Panc1 (cell line): ENCODE data around the gene EML6. TPM values are rescaled to one million over a fixed set of nuclear protein-coding genes. Genes with fewer than 3 reads are reported as not detected.

ENCODE experiments used
- ATAC-seq: fragments of 200-7000 bp; cut with Tn5 transposase; 2 replicates; pipeline ENCODE4 v1.9.1; 2020; ENCODE audit warnings: mild to moderate bottlenecking, moderate library complexity
- BruUV-seq: library from RNA; stranded (reverse); fragments of 400-500 nt; replicated peaks from 2 replicates; lab custom pipeline; 2021; lab: Mats Ljungman, UMichigan
- CTCF ChIA-PET: fragments of 300-600 bp; sonication (Branson Sonifier 250); formaldehyde crosslinking; loops from one replicate; lab custom pipeline; 2022; ENCODE audit warnings: antibody characterized with exemption; lab: Charles Lee
- POLR2A ChIA-PET: fragments of 300-600 bp; sonication (Branson Sonifier 250); formaldehyde crosslinking; loops from one replicate; lab custom pipeline; 2022; ENCODE audit warnings: antibody characterized with exemption; lab: Charles Lee
- DNase-seq: peaks from one replicate; pipeline ENCODE4 v3.0.0-alpha.2; 2010; ENCODE audit warnings: low read depth, low spot score
- H3K27ac ChIP-seq: 2 replicates; pipeline ENCODE4 v1.5.1; 2011; ENCODE audit warnings: mild to moderate bottlenecking, low read length, inconsistent platforms
- H3K27me3 ChIP-seq: fragments of 200-500 bp; sonication (Bioruptor generic); 2 replicates; pipeline ENCODE4 v1.6.0; 2014; ENCODE audit warnings: low read length, inconsistent platforms; ENCODE audit not compliant: control insufficient read depth, insufficient read depth
- H3K36me3 ChIP-seq: fragments of 200-500 bp; sonication (Bioruptor generic); 2 replicates; pipeline ENCODE4 v1.5.1; 2014; ENCODE audit warnings: inconsistent platforms, mild to moderate bottlenecking, low read length, moderate library complexity; ENCODE audit not compliant: control insufficient read depth, insufficient read depth
- H3K4me1 ChIP-seq: 2 replicates; pipeline ENCODE4 v1.5.1; 2011; ENCODE audit warnings: inconsistent platforms, mild to moderate bottlenecking, low read length, moderate library complexity; ENCODE audit not compliant: control insufficient read depth, insufficient read depth
- H3K4me3 ChIP-seq, 2 experiments: 2 replicates each; pipeline ENCODE4 v1.5.1; 2011 to 2012; ENCODE audit warnings: low read depth in 2 of 2, low read length in 2 of 2, mild to moderate bottlenecking in 2 of 2, inconsistent platforms in 1 of 2, moderate library complexity in 1 of 2
- H3K9me3 ChIP-seq: fragments of 200-500 bp; sonication (Bioruptor generic); 2 replicates; pipeline ENCODE4 v1.5.1; 2014; ENCODE audit warnings: low read depth, mild to moderate bottlenecking, inconsistent platforms, low read length, moderate library complexity; ENCODE audit not compliant: control insufficient read depth, insufficient read depth
- CTCF ChIP-seq: fragments of 450-650 bp; IDR thresholded peaks from 2 replicates; pipeline ENCODE4 v1.5.1; 2017; ENCODE audit warnings: mild to moderate bottlenecking
- POLR2AphosphoS5 ChIP-seq: IDR thresholded peaks from 2 replicates; pipeline ENCODE4 v1.6.1; 2012; ENCODE audit warnings: mild to moderate bottlenecking, low read depth, low read length, moderate library complexity
- REST ChIP-seq, 2 experiments: IDR thresholded peaks; 2 replicates each; pipeline ENCODE4 v1.6.1; 2011 to 2012; ENCODE audit warnings: low read depth in 2 of 2, control low read depth in 1 of 2, low read length in 1 of 2, mild to moderate bottlenecking in 1 of 2, moderate library complexity in 1 of 2; ENCODE audit not compliant: insufficient read depth in 1 of 2
- SIN3A ChIP-seq: IDR thresholded peaks from 2 replicates; pipeline ENCODE4 v1.6.1; 2012; ENCODE audit warnings: low read depth, mild to moderate bottlenecking, low read length, moderate library complexity, borderline replicate concordance; ENCODE audit not compliant: insufficient read depth
- TCF7L2 ChIP-seq: IDR thresholded peaks from 2 replicates; pipeline ENCODE4 v1.6.1; 2011; ENCODE audit warnings: mild to moderate bottlenecking, low read depth, low read length, inconsistent platforms
- in situ Hi-C: cut with HindIII; loops from 2 replicates; pipeline ENCODE4 v1.10.0; 2016; ENCODE audit warnings: low sequenced_read_pairs, low pct_unique_long_range_greater_than_20kb
- intact Hi-C: fragments of 100-400 bp; cut with micrococcal nuclease; formaldehyde crosslinking; loops from one replicate; pipeline ENCODE4 v1.10.0; 2022; ENCODE audit not compliant: unreplicated experiment
- total RNA-seq: library from RNA; stranded (reverse); gene quantifications from one replicate; pipeline ENCODE4 v1.2.1, GENCODE V29; 2021; ENCODE audit not compliant: unreplicated experiment

The EML6 gene
- total RNA-seq, 1 experiment from 2014 or later: 6.3 TPM

- H3K27me3 ChIP-seq: no peaks in the 10 kb centered on the region
- no peaks in the 10 kb centered on the region for H3K36me3 ChIP-seq
- no peak for ATAC-seq
- TF ChIP-seq TCF7L2 (no peak), CTCF (no peak), REST (IDR thresholded peaks at IDR 0.05; ENCODE audit: insufficient read depth in 1 of 2, low read depth in 2 of 2, low read length in 1 of 2) (no peak), SIN3A (no peak), POLR2AphosphoS5 (no peak)
- BruUV-seq: no TSS peak
- no peaks in the 10 kb centered on the region for H3K9me3 ChIP-seq
- in situ Hi-C loops (no loop called here), intact Hi-C loops (no loop called here)
- CTCF ChIA-PET: no interaction called here
- DNase-seq: no peak
- H3K4me1 ChIP-seq: no peaks in the 10 kb centered on the region
- no peak overlapping the region for H3K4me3 ChIP-seq
- POLR2A ChIA-PET: interaction anchor here (0.6 kb wide), 1 partner anchor 432 kb away, joined by 3 read pairs; no protein-coding TSS in a partner anchor
- no peak overlapping the region for H3K27ac ChIP-seq
Measured at GRCh38 chr2:54791831-54792230, 68.4 kb downstream of the EML6 start.

- no peak for DNase-seq
- Histone ChIP-seq H3K27ac (no peak overlapping the region), H3K4me1 (no peaks in the 10 kb centered on the region), H3K4me3 (no peak overlapping the region), H3K36me3 (no peaks in the 10 kb centered on the region), H3K9me3 (no peaks in the 10 kb centered on the region), H3K27me3 (no peaks in the 10 kb centered on the region)
- TF ChIP-seq TCF7L2: no peak
- no peak for TF ChIP-seq REST (IDR thresholded peaks at IDR 0.05; ENCODE audit: insufficient read depth in 1 of 2, low read depth in 2 of 2, low read length in 1 of 2)
- no peak for TF ChIP-seq SIN3A
- no peak for TF ChIP-seq CTCF
- no peak for TF ChIP-seq POLR2AphosphoS5
- no peak for ATAC-seq
- intact Hi-C loops (no loop called here), in situ Hi-C loops (no loop called here)
- ChIA-PET CTCF (no interaction called here), POLR2A (no interaction called here)
- BruUV-seq: no TSS peak
Measured at GRCh38 chr2:54797307-54797706, 73.8 kb downstream of the EML6 start.
